HG03521 (cell line): ENCODE measurements around the gene MRPL37.
"Not testable (repeated sequence)": the region's sequence is repeated elsewhere in the genome, so short reads cannot be mapped to it uniquely, and the experiment has no call there.

ENCODE experiments used
- ATAC-seq: cut with Tn5 transposase; IDR thresholded peaks from one replicate; pipeline ENCODE4 v1.9.1; 2021; ENCODE audit warnings: mild to moderate bottlenecking, moderate library complexity; ENCODE audit not compliant: unreplicated experiment

MRPL37 gene

DNA sequence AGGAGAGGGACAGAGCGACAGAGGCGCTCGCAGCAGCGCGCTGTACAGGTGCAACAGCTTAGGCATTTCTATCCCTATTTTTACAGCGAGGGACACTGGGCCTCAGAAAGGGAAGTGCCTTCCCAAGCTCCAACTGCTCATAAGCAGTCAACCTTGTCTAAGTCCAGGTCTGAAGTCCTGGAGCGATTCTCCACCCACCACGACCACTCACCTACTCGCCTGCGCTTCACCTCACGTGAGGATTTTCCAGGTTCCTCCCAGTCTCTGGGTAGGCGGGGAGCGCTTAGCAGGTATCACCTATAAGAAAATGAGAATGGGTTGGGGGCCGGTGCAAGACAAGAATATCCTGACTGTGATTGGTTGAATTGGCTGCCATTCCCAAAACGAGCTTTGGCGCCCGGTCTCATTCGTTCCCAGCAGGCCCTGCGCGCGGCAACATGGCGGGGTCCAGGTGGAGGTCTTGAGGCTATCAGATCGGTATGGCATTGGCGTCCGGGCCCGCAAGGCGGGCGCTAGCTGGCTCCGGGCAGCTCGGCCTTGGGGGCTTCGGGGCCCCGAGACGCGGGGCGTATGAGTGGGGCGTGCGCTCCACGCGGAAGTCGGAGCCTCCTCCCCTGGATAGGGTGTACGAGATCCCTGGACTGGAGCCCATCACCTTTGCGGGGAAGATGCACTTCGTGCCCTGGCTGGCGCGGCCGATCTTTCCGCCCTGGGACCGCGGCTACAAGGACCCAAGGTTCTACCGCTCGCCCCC lies at the start of gene MRPL37, which contains the start of gene CYB5RL:
Gene MRPL37 (plus strand): TSS at position 403 of the 754 bp plus-strand sequence. CDS start 77 bp downstream, at position 480.
Gene CYB5RL (minus strand): TSS at position 266 of the 754 bp plus-strand sequence. CDS start 4,414 bp downstream, outside the sequence.
- ATAC-seq = peak; percentile 96

DNA sequence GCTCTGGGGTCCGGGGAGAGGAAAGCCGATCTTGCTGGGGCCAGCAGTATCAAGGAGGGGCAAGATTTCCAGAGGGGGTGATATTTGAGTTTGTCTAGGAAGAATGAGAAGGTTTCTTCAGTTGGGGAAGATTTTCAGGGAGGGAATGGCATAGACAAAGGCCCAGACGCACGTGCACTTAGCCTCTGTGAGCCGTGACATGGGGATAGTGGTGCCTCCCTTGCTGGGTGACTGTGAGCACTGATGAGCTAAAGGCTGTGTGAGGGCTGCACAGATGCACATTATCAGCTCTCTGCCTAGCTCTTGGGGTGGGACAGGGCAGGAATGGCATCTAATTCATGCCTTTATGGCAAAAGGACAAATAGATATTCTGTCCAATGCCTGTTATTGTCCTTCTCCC lies 49.0 kb upstream of the MRPL37 start:
- no peak for ATAC-seq

DNA sequence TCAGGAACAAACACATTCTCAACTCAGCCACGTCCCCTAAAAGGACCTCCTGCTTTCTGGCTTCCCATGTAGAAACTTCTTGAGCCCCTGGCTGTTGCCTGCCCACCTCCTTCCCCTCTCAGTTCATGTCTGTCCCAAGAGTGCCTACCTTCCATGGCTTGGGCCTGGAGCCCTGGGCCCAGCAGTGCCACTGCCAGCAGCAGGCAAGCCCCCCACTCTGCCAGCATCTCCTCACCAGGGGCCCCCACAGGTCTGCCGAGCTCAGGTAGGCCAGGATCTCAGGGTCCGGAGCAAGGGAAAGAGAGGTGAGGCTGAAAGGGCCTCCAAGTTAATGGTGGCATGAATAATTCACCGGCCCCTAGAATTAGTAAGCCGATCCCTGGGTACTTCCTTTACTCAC lies 47.3 kb upstream of the MRPL37 start, which contains the start of gene CDCP2:
Gene CDCP2 (minus strand): TSS at position 305 of the 400 bp plus-strand sequence. CDS start 78 bp downstream, at position 227.
- no peak for ATAC-seq

DNA sequence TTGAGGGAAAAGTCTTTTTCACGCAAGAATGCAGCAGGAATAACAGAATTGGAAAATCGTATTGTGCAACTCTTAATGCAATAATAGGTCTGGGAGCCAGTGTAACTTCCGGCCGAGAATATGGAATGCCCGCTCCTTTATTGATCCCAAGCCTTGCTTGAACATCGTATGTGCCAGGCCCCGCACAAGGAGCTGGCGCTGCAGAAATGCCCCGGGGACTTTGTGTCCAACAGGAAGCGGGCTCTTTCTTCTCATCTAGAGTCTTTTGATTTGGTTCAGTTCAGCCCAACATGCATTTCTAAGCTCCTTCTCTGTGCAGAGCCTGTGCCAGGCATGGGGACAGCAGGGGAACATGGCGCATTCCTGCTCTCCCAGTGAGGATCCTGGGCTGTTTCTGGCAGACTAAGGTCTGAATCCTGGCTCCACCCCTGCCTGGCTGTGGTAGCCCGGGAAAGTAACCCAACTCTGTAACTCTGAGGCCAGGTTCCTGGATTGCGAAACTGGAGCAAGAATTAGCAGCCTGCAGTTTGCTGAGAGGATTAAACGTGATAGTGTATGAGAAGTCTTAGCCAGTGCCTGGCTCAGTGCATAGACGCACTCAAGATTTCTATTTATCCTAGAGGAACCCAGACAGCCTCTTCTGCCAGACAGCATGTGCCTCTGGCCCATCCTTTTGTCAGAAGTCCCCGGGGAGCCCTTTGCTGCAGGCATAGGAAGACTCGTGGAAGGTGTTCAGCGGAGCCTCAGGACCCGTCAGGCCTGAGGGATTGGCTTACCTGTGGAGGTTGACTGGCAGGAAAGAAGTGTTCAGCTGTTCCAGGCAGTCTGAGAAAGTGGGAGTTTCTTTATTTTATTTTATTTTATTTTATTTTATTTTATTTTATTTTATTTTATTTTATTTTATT lies 46.2 kb upstream of the MRPL37 start:
- no peak for ATAC-seq

DNA sequence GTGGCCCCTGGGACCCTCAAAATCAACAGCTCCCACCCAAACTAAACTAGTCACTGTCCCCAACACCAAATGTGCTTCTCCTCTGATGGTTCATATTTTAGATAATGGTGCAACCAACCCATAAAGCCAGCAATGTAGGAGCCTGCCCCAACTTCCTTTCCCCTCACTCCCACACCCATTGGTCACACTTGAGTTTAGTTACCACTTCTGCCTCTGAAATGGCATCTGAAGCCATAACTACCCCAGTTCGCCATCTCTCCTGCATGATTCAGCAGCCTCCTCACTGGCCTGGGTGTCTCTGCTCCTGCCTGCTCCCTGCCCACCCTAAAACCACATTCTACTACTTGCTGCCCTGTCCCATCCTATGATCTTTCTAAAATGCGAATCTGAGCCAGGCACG lies 43.8 kb upstream of the MRPL37 start:
- ATAC-seq = no peak

DNA sequence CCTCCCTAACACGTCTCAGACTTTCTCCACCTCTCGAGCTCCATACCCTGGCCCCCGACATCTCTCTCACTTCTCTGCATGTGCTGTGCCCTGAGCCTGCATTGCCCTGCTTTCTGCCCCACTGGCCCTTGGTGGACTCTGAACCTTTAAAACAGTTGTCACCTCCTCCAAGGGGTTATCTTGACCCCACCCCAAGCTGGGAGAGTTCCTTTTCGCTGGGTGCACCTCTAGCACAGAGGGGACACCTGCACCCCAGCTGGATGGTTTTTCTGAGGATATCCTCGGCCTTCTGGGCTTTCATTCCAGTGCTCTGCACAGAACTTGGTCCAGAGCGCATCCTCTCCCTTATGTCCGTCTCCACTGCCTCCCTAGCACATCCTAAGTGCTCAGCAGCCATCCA lies 43.0 kb upstream of the MRPL37 start:
- no peak for ATAC-seq

DNA sequence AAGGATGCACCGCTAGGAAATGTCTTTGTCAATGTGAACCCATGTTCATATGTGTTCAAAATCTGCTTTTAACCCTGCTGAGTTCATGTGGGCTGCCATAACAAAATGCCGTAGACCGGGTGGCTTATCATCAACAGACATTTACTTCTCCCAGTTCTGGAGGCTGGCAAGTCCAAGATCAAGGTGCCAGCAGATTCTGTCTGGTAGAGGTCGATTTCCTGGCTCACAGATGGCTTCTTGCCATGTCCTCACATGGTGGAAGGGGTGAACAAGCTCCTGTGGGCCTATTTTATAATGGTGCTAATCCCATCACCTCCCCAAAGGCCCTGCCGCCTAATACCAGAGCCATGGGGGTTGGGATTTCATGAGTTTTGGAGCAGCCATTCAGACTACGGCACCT lies 42.6 kb upstream of the MRPL37 start:
- ATAC-seq = no peak

DNA sequence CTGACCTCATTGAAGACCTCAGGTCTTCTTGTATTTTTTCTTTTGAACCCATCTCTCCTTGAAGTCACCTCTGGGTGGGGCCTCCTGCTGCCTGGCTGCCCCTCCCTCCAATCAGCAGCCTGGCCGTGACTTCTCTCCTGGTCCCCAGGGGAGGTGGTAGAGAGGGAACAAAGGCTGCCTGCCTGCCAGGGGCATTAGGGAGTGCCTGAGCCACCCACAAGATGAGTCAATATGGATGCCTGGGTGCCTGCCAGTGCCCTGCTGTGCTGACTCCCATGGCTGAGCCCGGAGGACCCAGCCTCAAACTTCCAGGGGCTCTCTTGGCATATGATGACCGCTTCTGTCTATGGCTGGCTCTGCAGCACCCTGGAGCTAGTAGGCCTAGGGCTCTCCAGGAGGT lies 41.9 kb upstream of the MRPL37 start:
- ATAC-seq = no peak

DNA sequence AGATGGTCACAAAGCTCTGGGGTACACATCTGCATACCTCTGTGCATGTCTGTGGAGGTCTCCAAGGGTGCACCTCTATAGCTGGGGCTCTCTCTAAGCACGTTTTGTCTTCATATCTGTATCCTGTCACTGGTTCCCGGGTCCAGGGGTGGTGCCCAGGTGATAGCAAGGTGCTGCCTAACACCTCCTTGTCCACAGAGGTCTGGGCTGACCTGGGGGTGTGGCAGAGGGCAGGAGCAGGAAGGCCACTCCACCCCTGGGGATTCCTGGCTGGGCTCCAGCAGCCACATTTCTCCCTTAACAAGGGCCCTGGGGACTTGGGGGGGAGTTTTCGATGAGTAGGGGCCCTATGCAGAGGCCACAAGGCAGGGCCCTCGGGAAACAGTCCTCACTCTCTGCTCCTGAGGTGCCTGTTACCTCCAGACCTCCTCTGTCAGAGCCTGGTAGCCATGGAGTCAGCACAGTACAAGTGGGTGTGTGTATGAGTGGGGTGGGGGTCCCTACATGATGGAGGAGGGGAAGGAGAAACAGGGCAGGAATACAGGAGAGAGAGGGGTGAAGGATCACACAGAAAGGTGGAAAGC lies 40.1 kb upstream of the MRPL37 start:
- no peak for ATAC-seq

DNA sequence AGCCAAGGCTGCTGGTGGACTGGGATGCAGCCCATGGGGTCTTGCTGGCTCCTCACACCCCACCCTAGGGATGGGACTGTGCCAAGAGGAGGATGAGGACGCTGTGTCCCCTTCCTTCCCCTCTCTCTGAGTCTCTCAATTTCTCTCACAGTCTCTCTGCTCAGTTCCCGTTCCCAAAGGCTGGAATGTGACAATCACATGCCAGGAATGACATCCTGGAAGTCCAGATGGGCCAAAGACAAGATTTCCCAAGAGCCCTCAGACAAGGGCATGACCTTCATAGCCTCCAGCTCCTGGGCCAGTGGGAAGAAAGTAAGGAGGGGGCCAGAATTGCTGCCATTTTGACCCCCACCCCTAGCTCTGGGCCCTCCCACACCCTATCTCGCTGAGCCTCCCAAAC lies 39.6 kb upstream of the MRPL37 start:
- no peak for ATAC-seq

DNA sequence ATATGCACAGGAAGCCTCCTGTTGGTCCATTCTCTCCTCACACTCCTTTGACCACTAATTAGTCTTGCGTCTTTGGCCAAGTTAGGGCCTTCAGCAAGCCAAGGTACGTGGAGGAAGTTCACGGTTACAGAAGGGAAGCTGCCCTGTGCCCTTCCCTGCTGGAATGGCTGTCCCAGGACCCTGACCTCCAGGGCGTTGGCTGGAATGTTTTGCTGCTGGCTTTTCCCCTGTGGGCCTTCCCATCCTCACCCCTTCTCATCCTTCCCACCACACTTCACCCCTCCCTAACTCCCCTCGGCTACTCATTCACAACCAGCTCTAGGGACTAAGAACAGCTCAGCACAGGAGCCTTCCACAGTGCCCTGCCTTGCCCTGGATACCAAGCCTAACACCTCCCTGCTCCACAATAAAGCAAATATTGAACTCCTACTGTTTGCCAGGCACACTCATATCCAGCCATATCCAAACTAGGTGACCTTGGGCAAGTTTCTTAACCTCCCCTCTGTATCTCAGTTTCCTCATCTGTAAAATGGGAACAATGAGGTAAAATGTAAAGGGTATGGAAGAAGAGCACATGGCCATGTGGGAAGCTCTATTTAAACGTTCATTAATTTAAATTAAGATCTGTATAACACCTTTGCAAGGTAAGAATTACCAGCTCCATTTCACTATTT lies 38.3 kb upstream of the MRPL37 start:
- no peak for ATAC-seq

DNA sequence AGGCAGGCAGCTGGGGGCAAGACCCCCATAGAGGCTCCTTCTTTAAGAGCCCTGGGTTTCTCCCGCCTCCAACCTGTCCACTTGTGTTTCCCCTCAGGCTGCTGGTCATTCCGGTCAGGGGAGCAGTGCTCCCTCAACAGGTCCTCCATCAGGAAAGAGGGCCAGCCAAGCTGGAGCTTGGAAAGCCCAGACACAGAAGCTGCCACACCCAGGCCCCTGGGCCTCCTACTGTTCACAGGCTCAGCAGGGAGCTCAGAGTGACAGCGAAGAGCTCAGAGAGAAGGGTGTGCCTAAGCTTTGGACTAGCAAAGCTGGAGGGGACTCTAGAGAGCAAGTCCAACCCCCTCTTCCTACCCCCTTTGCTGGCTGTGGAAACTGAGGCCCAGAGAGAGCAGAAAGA lies 36.9 kb upstream of the MRPL37 start:
- ATAC-seq = no peak

DNA sequence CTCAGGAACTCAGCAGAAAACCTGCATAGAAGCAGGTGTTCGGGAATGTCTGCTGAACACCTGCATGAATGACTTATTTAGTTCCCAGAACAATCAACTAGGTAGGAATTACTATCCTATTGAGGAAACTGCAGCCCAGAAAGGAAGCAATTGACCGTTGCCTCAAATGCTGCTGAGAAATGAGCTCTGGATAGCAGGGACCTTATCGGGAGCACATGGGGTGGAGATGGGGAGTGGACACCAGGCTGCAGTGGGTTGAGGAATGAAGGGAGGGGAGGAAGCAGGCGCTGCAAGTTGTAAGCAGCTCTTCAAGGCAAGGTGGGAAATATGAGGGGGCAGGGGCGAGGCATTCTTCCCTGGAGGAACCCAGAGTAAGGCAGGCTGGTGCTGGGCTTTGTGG lies 36.4 kb upstream of the MRPL37 start:
- no peak for ATAC-seq

DNA sequence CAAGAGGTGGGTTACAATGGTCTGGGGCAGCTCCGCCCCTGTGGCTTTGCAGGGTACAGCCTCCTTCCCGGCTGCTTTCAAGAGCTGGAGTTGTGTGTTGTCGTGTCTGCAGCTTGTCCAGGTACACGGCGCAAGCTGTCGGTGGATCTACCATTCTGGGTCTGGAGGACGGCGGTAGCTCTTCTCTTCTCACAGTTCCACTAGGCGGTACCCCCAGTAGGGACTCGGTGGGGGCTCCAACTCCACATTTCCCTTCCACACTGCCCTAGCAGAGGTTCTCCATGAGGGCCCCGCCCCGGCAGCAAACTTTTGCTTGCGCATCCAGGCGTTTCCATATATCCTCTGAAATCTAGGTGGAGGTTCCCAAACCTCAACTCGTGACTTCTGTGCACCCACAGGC lies 34.8 kb upstream of the MRPL37 start:
- ATAC-seq = no peak

DNA sequence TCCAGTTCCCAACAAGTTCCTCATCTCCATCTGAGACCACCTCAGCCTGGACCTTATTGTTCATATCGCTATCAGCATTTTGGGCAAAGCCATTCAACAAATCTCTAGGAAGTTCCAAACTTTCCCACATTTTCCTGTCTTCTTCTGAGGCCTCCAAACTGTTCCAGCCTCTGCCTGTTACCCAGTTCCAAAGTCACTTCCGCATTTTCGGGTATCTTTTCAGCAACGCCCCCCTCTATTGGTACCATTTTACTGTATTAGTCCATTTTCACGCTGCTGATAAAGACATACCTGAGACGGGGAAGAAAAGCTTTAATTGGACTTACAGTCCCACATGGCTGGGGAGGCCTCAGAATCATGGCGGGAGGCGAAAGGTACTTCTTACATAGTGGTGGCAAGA lies 33.6 kb upstream of the MRPL37 start:
- ATAC-seq = not testable (repeated sequence)

DNA sequence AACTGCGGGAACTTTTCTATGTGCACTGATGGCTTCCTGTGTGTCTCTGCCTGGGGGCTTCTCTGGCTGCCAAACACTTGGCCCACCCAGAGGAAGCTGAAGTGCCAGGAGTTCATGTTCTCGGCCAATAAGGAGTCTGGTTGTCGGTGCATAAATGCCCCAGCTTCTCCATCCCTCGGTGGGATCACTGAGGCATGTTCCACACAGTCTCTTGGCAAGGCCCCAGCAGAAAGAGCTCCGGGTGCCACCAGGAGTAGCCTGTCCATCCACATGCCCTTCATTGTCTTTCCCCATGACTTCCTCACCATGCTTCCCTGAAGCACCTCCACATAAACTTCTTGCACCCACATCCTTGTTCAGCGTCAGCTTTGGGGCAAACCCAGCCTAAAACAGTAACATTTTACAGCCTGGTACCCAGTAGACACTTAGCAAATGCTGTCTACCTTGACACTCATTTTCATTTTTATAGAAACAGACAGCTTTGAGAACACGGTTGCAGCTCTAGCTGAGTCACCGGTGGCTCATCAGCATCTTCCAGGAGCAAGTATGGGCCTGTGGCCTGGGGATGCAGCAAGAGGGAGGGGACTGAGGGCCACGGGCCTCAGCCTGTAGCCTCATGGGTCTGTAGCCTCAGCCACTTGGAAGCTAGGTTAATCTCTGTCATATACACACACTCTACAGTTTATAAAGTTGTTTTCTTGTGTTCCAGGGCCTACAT lies 32.4 kb upstream of the MRPL37 start:
- no peak for ATAC-seq

DNA sequence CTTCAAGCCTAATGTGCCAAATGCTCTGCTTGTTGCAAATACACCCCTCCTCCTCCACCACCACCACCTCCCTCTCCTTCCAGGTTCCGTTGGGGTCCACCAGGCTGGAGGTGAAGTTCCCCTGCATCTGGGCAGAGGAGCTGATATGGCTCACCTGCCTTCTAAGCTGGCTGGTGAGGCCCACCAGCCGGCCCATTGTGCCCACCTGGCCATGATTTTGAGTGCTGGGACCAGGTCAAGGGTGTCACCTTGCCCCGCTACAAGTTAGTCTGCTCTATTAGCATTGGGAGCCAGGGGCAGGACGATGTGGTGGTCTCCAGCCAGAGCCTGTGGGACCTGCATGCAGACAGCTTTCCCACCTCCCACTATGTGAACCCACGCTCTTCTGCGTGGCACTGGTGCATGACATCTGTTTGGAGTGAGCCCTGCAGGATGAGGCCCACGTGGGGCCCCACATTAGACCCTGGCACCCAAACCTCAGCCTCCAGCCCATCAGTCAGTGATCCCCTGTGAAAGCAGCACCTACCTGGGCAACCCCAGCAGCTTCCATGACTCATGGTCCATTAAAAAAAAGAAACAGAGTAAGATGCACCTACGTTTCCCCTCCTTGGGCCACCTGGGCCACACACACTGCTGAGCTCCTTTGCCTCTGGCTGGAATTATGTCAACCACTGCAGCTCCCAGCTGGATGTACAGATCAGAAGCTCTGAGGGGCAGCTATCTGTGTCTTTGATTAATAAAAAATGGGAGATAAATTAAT lies 31.6 kb upstream of the MRPL37 start:
- no peak for ATAC-seq

DNA sequence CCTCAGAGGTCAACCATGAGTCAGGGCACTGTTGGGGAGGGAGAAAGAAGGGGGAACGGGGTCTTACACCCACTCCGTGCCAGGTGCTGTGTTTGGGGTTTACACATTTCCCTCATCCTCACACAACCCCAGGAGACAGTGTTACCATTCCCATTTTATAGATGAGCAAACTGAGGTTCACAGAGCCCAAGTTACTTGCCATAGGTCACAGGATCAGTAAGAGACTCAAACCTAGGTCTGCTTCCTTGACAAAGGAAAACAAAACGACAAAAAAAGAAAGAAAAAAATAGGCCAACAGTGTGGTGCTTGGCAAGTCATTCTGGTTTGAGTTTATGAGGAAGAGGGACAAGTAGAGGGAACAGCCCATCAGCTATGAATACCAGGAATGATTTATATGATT lies 30.9 kb upstream of the MRPL37 start:
- no peak for ATAC-seq

DNA sequence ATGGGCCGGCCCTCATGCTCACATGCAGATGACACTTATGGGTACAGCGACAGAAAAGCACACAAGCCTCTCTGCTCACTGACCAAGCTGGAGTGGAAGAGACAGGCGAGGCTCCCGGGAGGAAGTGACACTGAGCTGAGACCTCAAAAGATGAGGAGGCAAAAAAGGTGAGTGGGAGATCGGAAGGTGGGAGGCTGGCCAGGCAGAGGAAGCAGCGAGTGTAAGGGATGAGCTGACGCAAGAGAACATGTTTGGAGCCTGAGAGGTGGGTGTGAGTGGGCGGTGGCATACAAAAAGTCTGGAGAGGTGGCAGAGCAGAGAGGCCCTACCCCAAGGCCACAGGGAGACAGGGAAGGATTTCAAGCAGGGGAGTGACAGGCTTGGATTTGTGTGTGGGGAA lies 29.0 kb upstream of the MRPL37 start:
- no peak for ATAC-seq

DNA sequence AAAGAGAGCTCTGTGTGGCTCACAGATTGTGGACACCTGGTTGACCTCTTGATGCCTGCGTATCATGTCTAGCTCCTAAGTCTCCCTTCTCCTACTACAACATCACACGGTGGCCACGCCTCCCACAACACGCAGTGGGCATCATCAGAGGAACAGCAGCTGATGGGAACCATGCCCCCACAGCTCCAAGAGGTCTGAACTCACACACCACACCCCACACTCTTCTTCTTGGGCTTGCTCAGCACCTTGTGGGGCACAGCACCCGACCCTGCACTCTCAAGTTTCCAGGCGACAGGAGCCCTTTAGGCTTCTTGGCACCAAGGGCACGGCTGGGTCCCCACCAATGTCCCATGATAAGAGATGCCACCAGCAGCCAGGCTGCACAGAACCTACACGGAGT lies 28.4 kb upstream of the MRPL37 start:
- ATAC-seq = no peak
